Thyroid gland (tissue), 4 donors: ENCODE results near the gene VPS9D1. TPM values are rescaled to one million over a fixed set of nuclear protein-coding genes. Genes with fewer than 3 reads are reported as not detected.
"Not testable (repeated sequence)": the region's sequence is repeated elsewhere in the genome, so short reads cannot be mapped to it uniquely, and the experiment has no call there.

Experiments used
- DNase-seq, 2 donors: peaks; one replicate each; pipeline ENCODE4 v3.0.0-alpha.2; 2019
- H3K27ac ChIP-seq, 3 donors: fragments of 200-600 bp; sonication (generic); 1 replicate in 2 of 3; 2 replicates in 1 of 3; pipeline ENCODE4 v1.5.1; 2016 to 2019; ENCODE audit warnings: mild to moderate bottlenecking in 1 of 3, moderate library complexity in 1 of 3
- H3K27me3 ChIP-seq: fragments of 200-600 bp; sonication (generic); one replicate; pipeline ENCODE4 v1.5.1; 2019
- H3K36me3 ChIP-seq, 2 donors: fragments of 200-600 bp; sonication (generic); one replicate each; pipeline ENCODE4 v1.5.1; 2016 to 2019
- H3K4me1 ChIP-seq, 2 donors: fragments of 200-600 bp; sonication (generic); one replicate each; pipeline ENCODE4 v1.5.1; 2017 to 2019
- H3K4me3 ChIP-seq, 3 donors: fragments of 200-600 bp; sonication (generic); replicated peaks in 1 of 3; 1 replicate in 2 of 3; 2 replicates in 1 of 3; pipeline ENCODE4 v1.5.1; 2016; ENCODE audit warnings: mild to moderate bottlenecking in 1 of 3
- H3K9me3 ChIP-seq: fragments of 200-600 bp; sonication (generic); one replicate; pipeline ENCODE4 v1.5.1; 2017
- POLR2A ChIP-seq, 2 donors: fragments of 450-650 bp; IDR thresholded peaks; one replicate each; pipeline ENCODE4 v1.6.1; 2017; ENCODE audit warnings: antibody characterized with exemption in 2 of 2, mild to moderate bottlenecking in 2 of 2, moderate library complexity in 1 of 2
- WGBS, 2 donors: methylation state at CpG; one replicate each; pipeline ENCODE4 v1.1.5; 2017; 5-methylcytosine and 5-hydroxymethylcytosine counted together
- intact Hi-C: fragments of 100-400 bp; cut with DNase I; formaldehyde crosslinking; loops from one replicate; pipeline ENCODE4 v1.15.1; 2023
- total RNA-seq, 4 donors: library from RNA; depleted of rRNA; stranded (reverse); fragments of >200 nt; gene quantifications; one replicate each; pipeline ENCODE4 v1.2.3, GENCODE V29; 2016
- TF ChIP-seq, protein P1 (sequence below), 6 experiments: fragments of 200-600 bp in 3 of 6; fragments of 450-650 bp in 3 of 6; sonication (generic) in 3 of 6; IDR thresholded peaks; one replicate each; pipeline ENCODE4 v1.5.1; 2016 to 2019; ENCODE audit warnings: antibody characterized with exemption in 6 of 6, mild to moderate bottlenecking in 2 of 6, inconsistent platforms in 1 of 6, moderate library complexity in 1 of 6

Gene VPS9D1
- total RNA-seq, 4 donors from 2014 or later: 3.1 to 15.6 (median 9.0) TPM

DNA sequence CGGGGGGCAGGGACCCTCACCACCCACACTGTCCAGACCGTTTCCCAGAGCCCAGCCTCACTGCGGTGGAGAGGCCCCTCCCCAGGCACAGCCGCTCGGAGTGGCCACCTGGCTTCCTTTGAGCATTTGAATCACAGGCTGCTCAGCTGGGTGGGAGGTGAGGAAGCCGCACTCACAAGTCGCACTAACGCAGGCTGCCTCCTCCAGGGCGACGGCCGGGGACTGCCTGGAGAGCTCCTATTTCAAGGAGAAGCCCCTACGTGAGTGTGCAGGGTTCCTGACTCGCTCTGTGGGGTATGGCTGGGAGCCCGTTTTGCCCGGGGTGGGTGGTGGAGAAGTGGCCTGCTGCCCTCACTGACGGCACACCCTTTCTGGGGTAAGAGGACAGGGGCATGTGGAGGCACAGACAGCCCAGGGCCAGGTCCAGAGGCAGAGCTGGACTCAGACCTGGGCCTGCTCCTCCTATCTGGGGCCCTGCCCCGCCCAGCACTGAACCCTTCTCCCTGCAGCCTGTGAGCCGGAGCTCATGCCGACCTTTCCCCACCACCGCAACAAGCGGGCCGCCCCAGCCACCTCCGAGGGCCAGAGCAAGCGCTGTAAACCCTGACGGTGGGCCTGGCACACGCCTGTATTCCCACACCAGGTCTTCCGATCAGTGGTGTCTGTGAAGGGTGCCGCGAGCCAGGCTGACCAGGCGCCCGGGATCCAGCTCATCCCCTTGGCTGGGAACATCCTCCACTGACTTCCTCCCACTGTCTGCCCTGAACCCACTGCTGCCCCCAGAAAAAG, 25.4 kb downstream of the VPS9D1 start:
- Histone ChIP-seq H3K36me3 (peaks cover 32 to 38% of the 10 kb centered on the region in 2 donors), H3K27ac (no peak overlapping the region), H3K4me3 (no peak overlapping the region), H3K9me3 (no peaks in the 10 kb centered on the region), H3K4me1 (peaks cover 5 to 6% of the 10 kb centered on the region in 2 donors), H3K27me3 (no peaks in the 10 kb centered on the region)
- WGBS, 2 donors: 93 to 96% methylated on average over 9 to 31 of the region's 31 CpGs
- intact Hi-C loops: no loop called here
- no peak for TF ChIP-seq POLR2A (IDR thresholded peaks at IDR 0.05)
- TF ChIP-seq, protein P1, sequence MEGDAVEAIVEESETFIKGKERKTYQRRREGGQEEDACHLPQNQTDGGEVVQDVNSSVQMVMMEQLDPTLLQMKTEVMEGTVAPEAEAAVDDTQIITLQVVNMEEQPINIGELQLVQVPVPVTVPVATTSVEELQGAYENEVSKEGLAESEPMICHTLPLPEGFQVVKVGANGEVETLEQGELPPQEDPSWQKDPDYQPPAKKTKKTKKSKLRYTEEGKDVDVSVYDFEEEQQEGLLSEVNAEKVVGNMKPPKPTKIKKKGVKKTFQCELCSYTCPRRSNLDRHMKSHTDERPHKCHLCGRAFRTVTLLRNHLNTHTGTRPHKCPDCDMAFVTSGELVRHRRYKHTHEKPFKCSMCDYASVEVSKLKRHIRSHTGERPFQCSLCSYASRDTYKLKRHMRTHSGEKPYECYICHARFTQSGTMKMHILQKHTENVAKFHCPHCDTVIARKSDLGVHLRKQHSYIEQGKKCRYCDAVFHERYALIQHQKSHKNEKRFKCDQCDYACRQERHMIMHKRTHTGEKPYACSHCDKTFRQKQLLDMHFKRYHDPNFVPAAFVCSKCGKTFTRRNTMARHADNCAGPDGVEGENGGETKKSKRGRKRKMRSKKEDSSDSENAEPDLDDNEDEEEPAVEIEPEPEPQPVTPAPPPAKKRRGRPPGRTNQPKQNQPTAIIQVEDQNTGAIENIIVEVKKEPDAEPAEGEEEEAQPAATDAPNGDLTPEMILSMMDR (IDR thresholded peaks at IDR 0.05): no peak
- no peak for DNase-seq

DNA sequence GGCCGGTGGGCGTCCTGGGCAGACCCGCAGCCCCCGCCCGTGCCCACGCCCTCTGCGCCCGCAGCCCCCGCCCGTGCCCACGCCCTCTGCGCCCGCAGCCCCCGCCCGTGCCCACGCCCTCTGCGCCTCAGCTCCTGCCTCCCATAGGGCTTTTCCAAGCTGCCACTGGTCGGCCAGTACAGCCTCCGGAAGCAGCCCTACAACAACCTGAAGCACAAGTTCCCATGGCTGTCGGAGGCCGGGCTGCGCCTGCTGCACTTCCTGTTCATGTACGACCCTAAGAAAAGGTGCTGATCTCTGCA, 26.0 kb downstream of the VPS9D1 start:
- DNase-seq, intact Hi-C loops, H3K4me1 ChIP-seq, H3K27me3 ChIP-seq, H3K4me3 ChIP-seq, H3K9me3 ChIP-seq, H3K27ac ChIP-seq: not testable (repeated sequence)
- 89% methylated on average over 13 of the region's 23 CpGs; no CpG with 5 or more reads in 1 of the 2 donors for WGBS, 2 donors
- H3K36me3 ChIP-seq: peaks cover 32 to 38% of the 10 kb centered on the region in 2 donors

DNA sequence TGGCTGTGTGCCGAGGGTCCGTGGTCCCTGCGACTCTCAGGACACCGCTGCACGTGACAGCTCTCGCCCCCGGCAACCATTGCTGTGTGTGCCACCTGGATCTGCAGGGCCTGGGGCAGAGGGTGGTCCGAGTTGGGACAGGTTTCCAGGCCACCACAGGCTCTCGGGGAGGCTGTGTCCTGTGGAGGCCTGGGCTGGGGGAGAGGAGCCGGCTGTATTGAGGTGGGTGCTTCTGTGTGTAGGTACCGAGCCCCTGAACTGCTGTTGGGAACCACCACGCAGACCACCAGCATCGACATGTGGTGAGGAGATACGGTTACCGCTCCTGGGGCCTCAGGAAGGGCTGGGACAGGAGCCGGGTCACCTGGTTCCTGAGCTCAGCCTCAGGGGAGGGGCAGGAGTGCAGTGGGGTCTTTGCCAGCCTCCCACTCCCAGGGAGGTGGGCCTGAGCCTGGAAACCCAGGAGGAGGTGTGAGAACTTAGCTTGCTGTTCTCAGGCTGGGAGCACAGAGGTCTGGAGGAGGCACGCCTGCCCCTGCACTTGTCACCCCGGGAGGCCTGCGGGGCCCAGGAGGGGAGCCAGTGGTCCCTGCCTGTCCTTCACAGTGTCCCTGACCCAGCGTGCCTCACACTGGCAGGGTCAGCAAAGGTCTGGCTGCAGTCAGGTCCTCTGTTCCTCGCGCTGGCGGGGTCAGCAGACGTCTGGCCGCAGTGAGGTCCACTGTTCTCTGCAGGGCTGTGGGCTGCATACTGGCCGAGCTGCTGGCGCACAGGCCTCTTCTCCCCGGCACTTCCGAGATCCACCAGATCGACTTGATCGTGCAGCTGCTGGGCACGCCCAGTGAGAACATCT, 26.5 kb downstream of the VPS9D1 start:
- intact Hi-C loops: no loop called here
- H3K9me3 ChIP-seq: no peaks in the 10 kb centered on the region
- 88 to 94% methylated on average over 20 to 27 of the region's 32 CpGs for WGBS, 2 donors
- H3K27me3 ChIP-seq: no peaks in the 10 kb centered on the region
- peaks cover 32 to 38% of the 10 kb centered on the region in 2 donors for H3K36me3 ChIP-seq
- TF ChIP-seq, protein P1 (IDR thresholded peaks at IDR 0.05): no peak
- TF ChIP-seq POLR2A (IDR thresholded peaks at IDR 0.05): no peak
- DNase-seq: no peak
- H3K4me1 ChIP-seq: no peaks in the 10 kb centered on the region
- no peak overlapping the region for H3K4me3 ChIP-seq
- H3K27ac ChIP-seq: no peak overlapping the region

DNA sequence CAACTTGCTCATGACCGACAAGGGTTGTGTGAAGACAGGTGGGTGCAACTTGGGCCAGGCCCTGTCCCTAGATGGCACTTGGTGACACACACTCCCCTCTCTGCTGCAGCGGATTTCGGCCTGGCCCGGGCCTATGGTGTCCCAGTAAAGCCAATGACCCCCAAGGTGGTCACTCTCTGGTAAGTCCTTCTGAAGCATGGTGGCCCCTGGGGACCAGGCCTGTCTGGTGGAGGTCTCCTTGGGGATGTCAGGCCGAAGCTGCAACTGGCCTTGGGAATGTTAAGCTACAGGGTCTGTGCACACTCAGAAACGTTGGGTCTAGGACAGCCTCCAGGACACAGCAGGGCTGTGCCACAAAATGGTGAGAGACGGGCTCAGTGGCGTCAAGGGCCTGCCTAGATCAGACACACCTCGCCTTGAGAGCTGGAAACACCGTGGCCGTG, 27.4 kb downstream of the VPS9D1 start:
- Histone ChIP-seq H3K27ac (no peak overlapping the region), H3K4me1 (no peaks in the 10 kb centered on the region), H3K36me3 (peaks cover 32 to 38% of the 10 kb centered on the region in 2 donors), H3K9me3 (no peaks in the 10 kb centered on the region), H3K4me3 (no peak overlapping the region), H3K27me3 (no peaks in the 10 kb centered on the region)
- TF ChIP-seq POLR2A (IDR thresholded peaks at IDR 0.05): no peak
- TF ChIP-seq, protein P1 (IDR thresholded peaks at IDR 0.05): no peak
- DNase-seq: no peak
- intact Hi-C loops: no loop called here
- WGBS, 2 donors: 94 to 100% methylated on average over 7 to 9 of the region's 11 CpGs

DNA sequence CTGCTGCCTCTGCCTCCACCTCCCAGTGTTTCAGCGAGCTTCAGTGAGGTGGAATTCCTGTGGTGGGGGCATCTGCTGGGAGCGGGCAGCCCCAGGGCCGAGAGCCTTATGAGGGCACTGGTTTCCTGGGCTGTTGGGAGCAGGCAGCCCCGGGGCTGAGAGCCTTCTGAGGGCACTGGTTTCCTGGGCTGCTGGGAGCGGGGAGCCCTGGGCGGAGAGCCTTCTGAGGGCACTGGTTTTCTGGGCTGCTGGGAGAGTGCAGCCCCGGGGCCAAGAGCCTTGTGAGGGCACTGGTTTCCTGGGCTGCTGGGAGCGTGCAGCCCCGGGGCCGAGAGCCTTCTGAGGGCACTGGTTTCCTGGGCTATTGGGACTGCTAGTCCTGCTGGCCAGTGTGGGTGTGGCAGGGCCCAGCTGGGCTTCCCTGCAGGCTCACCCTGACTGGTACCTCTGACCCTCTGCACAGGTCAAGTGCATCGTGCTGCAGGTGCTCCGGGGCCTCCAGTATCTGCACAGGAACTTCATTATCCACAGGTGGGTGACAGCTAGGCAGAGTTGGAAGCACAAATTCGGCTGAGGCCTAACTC, 28.6 kb downstream of the VPS9D1 start:
- TF ChIP-seq, protein P1 (IDR thresholded peaks at IDR 0.05): no peak
- no peak for TF ChIP-seq POLR2A (IDR thresholded peaks at IDR 0.05)
- Histone ChIP-seq H3K9me3 (no peaks in the 10 kb centered on the region), H3K36me3 (peaks cover 32 to 38% of the 10 kb centered on the region in 2 donors), H3K4me3 (no peak overlapping the region), H3K4me1 (peaks cover 8 to 11% of the 10 kb centered on the region in 2 donors), H3K27ac (no peak overlapping the region), H3K27me3 (no peaks in the 10 kb centered on the region)
- intact Hi-C loops: no loop called here
- 80 to 87% methylated on average over 9 to 13 of the region's 13 CpGs for WGBS, 2 donors
- DNase-seq: no peak
